Adrenal gland (tissue), 5 donors: Measurements from ENCODE around the gene ASCL2.

Source experiments
- POLR2A ChIP-seq, 2 donors: fragments of 450-650 bp; IDR thresholded peaks; one replicate each; pipeline ENCODE4 v1.6.1; 2017; ENCODE audit warnings: antibody characterized with exemption in 2 of 2, mild to moderate bottlenecking in 2 of 2, moderate library complexity in 1 of 2
- TF ChIP-seq, protein P1 (sequence below), 6 experiments: fragments of 450-650 bp in 4 of 6; fragments of 200-600 bp in 2 of 6; sonication (generic) in 1 of 6; IDR thresholded peaks; 1 replicate in 5 of 6; 2 replicates in 1 of 6; pipeline versions ENCODE4 v1.5.1 to v1.8.0; 2016 to 2021; ENCODE audit warnings: antibody characterized with exemption in 6 of 6, mild to moderate bottlenecking in 2 of 6, moderate library complexity in 1 of 6
- donor health status: DM: no; HTN: no; CAD: no.

DNA sequence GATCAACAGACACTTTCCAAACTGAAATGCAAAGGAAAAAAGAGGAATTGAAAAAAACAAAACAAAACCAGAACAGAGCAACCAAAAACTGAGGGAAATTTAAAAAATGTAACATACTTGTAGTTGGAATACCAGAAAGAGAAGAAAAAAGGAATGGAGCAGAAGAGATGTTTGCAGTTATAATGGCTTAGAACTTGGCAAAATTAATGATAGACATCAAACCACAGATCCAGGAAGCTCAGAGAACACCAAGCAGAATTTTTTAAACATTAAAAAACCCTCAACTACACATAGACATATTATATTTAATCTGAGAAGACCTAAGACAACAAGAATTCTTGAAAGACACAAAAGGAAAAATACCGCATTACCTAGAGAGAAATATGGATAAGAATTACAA, 46.1 kb downstream of the ASCL2 start:
- TF ChIP-seq POLR2A (IDR thresholded peaks at IDR 0.05): no peak
- TF ChIP-seq, protein P1, sequence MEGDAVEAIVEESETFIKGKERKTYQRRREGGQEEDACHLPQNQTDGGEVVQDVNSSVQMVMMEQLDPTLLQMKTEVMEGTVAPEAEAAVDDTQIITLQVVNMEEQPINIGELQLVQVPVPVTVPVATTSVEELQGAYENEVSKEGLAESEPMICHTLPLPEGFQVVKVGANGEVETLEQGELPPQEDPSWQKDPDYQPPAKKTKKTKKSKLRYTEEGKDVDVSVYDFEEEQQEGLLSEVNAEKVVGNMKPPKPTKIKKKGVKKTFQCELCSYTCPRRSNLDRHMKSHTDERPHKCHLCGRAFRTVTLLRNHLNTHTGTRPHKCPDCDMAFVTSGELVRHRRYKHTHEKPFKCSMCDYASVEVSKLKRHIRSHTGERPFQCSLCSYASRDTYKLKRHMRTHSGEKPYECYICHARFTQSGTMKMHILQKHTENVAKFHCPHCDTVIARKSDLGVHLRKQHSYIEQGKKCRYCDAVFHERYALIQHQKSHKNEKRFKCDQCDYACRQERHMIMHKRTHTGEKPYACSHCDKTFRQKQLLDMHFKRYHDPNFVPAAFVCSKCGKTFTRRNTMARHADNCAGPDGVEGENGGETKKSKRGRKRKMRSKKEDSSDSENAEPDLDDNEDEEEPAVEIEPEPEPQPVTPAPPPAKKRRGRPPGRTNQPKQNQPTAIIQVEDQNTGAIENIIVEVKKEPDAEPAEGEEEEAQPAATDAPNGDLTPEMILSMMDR (IDR thresholded peaks at IDR 0.05): no peak
